HG03060 (cell line): ENCODE data around the gene CTDSPL.
"Not testable (repeated sequence)": the region's sequence is repeated elsewhere in the genome, so short reads cannot be mapped to it uniquely, and the experiment has no call there.

Experiments used
- ATAC-seq: cut with Tn5 transposase; IDR thresholded peaks from one replicate; pipeline ENCODE4 v1.9.1; 2021; ENCODE audit warnings: low read depth, moderate number of reproducible peaks; ENCODE audit not compliant: unreplicated experiment

The CTDSPL gene

GRCh38 chr3:38028621-38029361 lies 167.1 kb downstream of the CTDSPL start:
- no peak for ATAC-seq

GRCh38 chr3:38029400-38030125 lies 167.9 kb downstream of the CTDSPL start, which contains the start of gene PLCD1:
PLCD1 (minus strand) TSS chr3:38029642; CDS start chr3:38029539, 103 bp downstream.
- no peak for ATAC-seq

DNA sequence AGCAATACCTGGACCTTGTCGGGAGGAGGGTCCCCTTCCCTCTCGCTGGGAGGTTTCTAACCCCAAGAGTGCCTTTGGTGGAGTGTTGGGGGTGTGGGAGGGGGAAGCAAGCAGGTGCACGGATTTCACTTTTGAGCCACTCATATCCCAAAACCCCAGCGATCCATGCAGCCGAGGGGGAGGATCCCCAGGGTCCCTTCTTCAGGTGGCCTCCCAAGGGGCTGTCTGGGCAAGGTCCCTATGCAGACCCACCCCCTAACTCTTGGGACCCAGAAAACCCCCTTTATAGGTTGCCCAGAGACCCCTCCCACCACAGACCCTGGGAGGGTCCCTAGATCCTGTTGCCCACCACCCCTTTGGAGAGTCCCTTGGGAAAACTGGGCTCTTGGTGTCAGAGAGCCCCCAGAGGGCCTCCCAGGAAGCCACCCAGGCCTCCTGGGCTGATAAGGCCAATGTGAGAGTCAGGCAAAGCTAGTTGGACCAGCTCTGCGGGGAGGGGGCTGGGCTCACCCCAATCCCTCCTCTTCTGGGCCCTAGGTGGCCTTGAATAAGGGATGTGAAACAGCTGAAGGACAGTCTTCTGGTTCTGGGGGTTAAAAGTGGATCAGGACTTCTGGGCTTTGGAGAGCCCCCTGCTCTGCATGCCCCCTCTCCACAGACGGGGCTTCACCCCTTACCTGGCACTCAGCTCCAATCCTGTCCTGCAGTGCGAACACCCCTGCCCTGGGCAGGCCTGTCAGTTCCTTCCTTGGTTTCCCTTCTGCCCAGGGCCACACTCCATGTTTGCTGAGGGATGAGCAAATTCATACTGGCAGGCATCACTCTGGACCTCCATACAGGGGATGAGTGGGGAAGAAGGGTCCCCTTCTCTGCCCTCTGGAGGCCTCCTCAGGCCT lies 168.7 kb downstream of the CTDSPL start:
- no peak for ATAC-seq

- ATAC-seq, result no peak
Observed at GRCh38 chr3:38031022-38031994, 169.6 kb downstream of the CTDSPL start.

GRCh38 chr3:38032328-38032865 lies 170.7 kb downstream of the CTDSPL start:
- no peak for ATAC-seq

GRCh38 chr3:38033586-38033985 lies 171.9 kb downstream of the CTDSPL start:
- ATAC-seq, result not testable (repeated sequence)
